ENCODE data around the gene INTU. TPM values are rescaled to one million over a fixed set of nuclear protein-coding genes. Genes with fewer than 3 reads are reported as not detected.

Gene INTU
- total RNA-seq, 2 donors from 2014 or later: 0.05 to 0.15 TPM

DNA sequence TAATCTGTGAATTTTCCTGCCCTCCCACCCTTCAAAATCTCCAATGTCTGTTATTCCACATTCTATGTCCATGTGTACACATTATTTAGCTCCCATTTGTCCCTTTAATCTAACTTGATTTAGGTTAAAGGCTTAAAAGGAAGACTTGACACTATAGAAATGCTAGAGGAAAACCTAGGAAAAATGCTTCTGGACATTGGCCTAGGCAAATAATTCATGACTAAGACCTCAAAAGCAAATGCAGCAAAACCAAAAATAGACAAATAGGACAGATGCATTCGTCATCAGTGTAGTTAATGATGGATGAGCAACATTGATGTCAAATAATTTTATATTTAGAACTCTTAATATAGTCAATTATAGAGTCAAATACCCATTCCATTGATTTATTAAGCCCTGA is 36.9 kb downstream of the INTU start:
- Mint-ChIP-seq H3K4me3 (no peak overlapping the region), H3K36me3 (ENCODE audit: low read depth) (no peaks in the 10 kb centered on the region), H3K9me3 (no peaks in the 10 kb centered on the region), H3K27ac (no peak overlapping the region), H3K4me1 (no peaks in the 10 kb centered on the region), H3K27me3 (peaks cover 8% of the 10 kb centered on the region)
- ATAC-seq (replicated peaks): no peak

DNA sequence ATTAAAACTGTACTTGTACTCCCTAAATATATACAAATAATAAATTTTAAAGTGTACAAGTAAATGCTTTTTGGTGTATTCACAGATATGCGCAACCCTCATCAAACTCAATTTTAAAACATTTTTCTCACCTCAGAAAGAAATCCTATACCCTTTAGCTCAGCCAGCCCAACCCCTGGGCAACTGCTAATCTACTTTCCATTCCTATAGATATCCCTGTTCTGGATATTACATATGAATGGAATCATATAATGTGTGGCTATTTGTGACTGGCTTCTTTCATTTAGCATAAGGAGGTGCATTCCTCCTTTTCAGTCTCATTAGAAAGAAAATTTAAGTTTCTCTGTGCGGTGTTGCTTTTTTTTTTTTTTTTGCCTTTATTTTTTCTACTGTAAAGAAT is 39.4 kb downstream of the INTU start:
- no peak for ATAC-seq (replicated peaks)
- no peaks in the 10 kb centered on the region for H3K27me3 Mint-ChIP-seq
- no peaks in the 10 kb centered on the region for H3K9me3 Mint-ChIP-seq
- no peaks in the 10 kb centered on the region for H3K4me1 Mint-ChIP-seq
- no peaks in the 10 kb centered on the region for H3K36me3 Mint-ChIP-seq (ENCODE audit: low read depth)
- no peak overlapping the region for H3K4me3 Mint-ChIP-seq
- no peak overlapping the region for H3K27ac Mint-ChIP-seq

DNA sequence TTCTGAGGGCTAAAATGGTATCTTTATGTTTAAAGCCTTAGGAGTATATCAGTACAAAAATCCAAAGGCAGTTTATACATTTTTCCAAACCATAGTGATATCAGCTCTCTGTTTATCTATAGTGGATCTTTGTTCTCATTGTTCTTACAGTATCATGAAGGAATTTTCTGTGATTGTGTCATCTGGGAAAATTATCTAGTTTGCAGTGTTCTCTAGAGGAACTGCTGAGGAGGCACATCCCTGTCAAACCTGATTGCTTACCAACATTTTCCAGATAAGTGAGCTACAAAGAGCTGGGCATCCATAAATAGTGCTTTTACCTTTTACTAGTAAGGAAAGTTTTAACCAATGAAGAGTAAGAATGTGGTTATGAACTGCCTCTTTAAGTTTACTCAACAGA is 52.5 kb downstream of the INTU start:
- Mint-ChIP-seq H3K36me3 (ENCODE audit: low read depth) (no peaks in the 10 kb centered on the region), H3K9me3 (no peaks in the 10 kb centered on the region), H3K4me1 (no peaks in the 10 kb centered on the region), H3K27ac (no peak overlapping the region), H3K4me3 (no peak overlapping the region), H3K27me3 (no peaks in the 10 kb centered on the region)
- ATAC-seq (replicated peaks): no peak

DNA sequence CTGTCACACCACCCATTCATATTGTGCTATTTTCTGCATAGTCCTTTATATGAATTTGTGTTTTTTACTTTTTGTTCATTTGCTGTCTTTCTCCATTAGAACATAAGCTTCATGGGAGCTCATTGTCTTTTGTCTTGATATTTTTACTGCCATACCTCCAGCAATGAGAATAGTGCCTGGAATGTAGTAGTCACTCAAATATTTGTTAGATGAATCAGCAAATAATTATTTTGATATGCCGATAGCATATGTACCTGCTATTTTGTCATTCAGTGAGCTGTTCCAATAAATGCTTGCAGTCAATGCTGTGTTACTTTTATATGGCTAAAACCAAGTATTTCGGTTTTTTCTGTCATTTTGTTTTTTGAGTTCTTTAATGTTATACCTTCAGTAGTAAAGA is 53.9 kb downstream of the INTU start:
- Mint-ChIP-seq H3K4me1 (no peaks in the 10 kb centered on the region), H3K9me3 (no peaks in the 10 kb centered on the region), H3K27me3 (no peaks in the 10 kb centered on the region), H3K4me3 (no peak overlapping the region), H3K36me3 (ENCODE audit: low read depth) (no peaks in the 10 kb centered on the region), H3K27ac (no peak overlapping the region)
- no peak for ATAC-seq (replicated peaks)

DNA sequence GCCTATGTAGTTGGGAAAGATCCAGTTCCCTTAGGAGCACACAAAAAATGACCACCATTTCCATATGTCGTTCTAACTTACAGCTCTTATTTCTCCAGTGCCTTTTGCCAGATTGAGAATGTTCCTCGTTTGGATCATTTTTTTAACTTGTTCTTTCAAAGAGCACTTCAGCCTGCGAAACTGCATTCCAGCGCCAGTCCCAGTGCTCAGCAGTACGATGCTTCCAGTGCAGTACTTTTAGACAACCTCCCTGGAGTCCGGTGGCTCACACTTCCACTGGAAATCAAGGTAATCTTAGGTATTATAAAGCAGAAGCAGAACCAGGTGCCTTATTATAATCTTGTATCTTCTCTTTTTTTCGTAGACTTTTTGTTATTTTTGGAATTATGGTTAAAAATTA is 54.8 kb downstream of the INTU start:
- no peaks in the 10 kb centered on the region for H3K9me3 Mint-ChIP-seq
- no peak overlapping the region for H3K4me3 Mint-ChIP-seq
- ATAC-seq (replicated peaks): no peak
- H3K4me1 Mint-ChIP-seq: no peaks in the 10 kb centered on the region
- H3K27me3 Mint-ChIP-seq: no peaks in the 10 kb centered on the region
- H3K36me3 Mint-ChIP-seq (ENCODE audit: low read depth): no peaks in the 10 kb centered on the region
- no peak overlapping the region for H3K27ac Mint-ChIP-seq

DNA sequence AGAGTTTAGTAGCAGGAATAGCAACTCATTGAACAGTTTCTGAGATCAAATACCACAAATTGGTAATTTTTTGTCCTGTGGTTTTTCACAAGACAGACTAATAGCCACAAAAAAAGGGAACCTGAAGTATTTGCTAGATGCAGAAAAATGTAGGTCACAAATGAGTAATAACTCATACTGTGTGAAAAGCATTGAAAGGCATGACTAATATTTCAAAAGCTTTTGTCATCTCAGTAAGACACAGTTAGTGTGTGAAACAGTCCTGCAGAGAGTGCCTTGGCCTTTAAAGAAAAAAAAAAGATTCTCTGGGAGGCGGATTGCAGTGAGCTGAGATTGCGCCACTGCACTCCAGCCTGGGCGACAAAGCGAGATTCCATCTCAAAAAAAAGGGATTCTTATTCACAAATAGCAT is 66.0 kb downstream of the INTU start:
- Mint-ChIP-seq H3K9me3 (peaks cover 5% of the 10 kb centered on the region), H3K27ac (no peak overlapping the region), H3K4me1 (no peaks in the 10 kb centered on the region), H3K27me3 (peaks cover 10% of the 10 kb centered on the region), H3K4me3 (no peak overlapping the region), H3K36me3 (ENCODE audit: low read depth) (no peaks in the 10 kb centered on the region)
- ATAC-seq (replicated peaks): peak; percentile 75

DNA sequence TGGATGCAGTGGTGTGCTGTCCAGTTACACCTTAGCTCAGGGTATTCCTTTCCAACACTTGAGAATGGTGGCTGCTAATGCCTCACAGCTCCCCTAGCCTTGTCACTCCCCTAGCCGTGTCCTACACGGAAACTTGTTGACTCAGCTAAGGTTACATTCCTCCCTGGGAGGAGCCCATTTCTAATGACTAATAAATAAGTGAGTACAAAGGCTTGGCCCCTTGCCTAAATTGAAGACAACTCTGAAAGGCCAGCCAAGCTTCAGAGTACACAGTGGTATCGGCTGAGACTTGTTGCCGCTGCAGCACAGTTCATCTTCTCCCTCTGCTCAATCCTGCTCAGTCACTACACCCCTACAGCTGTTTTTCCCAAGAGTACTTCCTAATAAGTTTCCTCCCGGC is 76.2 kb downstream of the INTU start:
- Mint-ChIP-seq H3K4me3 (no peak overlapping the region), H3K4me1 (no peaks in the 10 kb centered on the region), H3K27me3 (peaks cover 20% of the 10 kb centered on the region), H3K27ac (no peak overlapping the region), H3K9me3 (no peaks in the 10 kb centered on the region), H3K36me3 (ENCODE audit: low read depth) (no peaks in the 10 kb centered on the region)
- no peak for ATAC-seq (replicated peaks)

DNA sequence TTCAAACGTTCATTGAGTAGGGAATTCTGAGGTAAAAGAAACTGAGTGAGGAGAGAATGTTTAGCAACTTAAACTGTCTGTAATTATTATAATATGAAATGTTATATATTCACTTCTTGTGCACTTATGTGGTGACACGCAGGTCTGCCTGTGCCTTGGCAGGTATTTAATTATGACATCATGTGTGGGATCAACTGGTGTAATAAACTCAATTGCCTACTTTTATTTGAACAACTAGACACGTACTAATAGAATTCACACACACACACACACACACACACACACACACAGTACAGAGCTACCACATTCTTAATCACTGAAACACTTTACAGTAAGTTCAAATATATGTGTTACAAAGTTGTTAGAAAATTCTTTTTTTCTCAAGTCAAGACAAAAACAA is 76.7 kb downstream of the INTU start:
- Mint-ChIP-seq H3K27ac (no peak overlapping the region), H3K9me3 (no peaks in the 10 kb centered on the region), H3K4me3 (no peak overlapping the region)

DNA sequence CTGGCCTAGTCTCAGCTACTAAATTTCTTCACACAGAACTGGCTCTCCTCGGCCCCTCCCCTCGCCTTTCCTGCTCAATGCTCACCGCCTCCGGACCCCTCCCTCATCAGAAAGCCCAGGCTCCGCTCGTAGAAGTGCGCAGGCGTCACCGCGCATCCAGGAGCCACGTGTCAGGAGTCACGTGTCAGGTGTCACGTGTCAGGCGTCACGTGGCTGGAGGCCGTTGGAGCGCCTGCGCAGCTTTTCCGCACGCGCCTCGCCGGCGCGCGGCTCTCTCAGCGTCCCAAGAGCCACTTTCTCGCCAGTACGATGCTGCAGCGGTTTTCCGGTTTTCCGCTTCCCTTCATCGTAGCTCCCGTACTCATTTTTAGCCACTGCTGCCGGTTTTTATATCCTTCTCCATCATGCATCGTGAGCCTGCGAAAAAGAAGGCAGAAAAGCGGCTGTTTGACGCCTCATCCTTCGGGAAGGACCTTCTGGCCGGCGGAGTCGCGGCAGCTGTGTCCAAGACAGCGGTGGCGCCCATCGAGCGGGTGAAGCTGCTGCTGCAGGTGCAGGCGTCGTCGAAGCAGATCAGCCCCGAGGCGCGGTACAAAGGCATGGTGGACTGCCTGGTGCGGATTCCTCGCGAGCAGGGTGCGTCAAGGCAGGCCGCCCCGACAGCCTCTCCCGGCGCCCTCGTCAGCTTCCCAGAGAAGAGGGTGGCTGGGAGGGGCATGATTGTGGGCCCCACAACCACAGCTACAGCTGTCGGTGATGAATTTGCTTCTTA is 97.6 kb downstream of the INTU start, which contains the start of gene SLC25A31:
SLC25A31 (plus strand) TSS at position 259 of the 772 bp plus-strand sequence; CDS start at position 405, 146 bp downstream.
- H3K36me3 Mint-ChIP-seq (ENCODE audit: low read depth): no peaks in the 10 kb centered on the region
- H3K4me1 Mint-ChIP-seq: no peaks in the 10 kb centered on the region
- peaks cover 3% of the 10 kb centered on the region for H3K27me3 Mint-ChIP-seq
- H3K27ac Mint-ChIP-seq: no peak within 1 kb of the TSS
- no peak for ATAC-seq (replicated peaks)
- H3K9me3 Mint-ChIP-seq: no peaks in the 10 kb centered on the region
- no peak within 1 kb of the TSS for H3K4me3 Mint-ChIP-seq

More for the DNA sequence above, 76.7 kb downstream of the INTU start:
- no peak for ATAC-seq (replicated peaks)
- Mint-ChIP-seq H3K36me3 (ENCODE audit: low read depth) (no peaks in the 10 kb centered on the region), H3K4me1 (no peaks in the 10 kb centered on the region), H3K27me3 (peaks cover 22% of the 10 kb centered on the region)

DNA sequence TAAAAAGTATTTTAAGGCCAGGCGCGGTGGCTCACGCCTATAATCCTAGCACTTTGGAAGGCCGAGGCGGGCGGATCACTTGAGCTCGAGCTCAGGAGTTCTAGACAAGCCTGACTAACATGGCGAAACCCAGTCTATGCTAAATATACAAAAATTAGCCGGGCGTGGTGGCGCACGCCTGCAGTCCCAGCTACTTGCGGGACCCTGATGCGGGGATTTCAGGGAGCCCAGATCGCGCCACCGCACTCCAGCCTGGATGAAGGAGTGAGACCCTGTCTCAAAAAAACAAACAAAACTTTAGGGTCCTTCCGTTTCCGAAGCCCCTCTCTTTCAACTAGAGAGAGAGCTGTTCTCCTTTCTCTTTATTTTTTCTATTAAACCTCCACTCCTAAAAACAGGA is 98.6 kb downstream of the INTU start:
- H3K9me3 Mint-ChIP-seq: no peaks in the 10 kb centered on the region
- H3K27me3 Mint-ChIP-seq: no peaks in the 10 kb centered on the region
- H3K27ac Mint-ChIP-seq: no peak overlapping the region
- H3K4me3 Mint-ChIP-seq: no peak overlapping the region
- H3K4me1 Mint-ChIP-seq: no peaks in the 10 kb centered on the region
- H3K36me3 Mint-ChIP-seq (ENCODE audit: low read depth): no peaks in the 10 kb centered on the region
- no peak for ATAC-seq (replicated peaks)

DNA sequence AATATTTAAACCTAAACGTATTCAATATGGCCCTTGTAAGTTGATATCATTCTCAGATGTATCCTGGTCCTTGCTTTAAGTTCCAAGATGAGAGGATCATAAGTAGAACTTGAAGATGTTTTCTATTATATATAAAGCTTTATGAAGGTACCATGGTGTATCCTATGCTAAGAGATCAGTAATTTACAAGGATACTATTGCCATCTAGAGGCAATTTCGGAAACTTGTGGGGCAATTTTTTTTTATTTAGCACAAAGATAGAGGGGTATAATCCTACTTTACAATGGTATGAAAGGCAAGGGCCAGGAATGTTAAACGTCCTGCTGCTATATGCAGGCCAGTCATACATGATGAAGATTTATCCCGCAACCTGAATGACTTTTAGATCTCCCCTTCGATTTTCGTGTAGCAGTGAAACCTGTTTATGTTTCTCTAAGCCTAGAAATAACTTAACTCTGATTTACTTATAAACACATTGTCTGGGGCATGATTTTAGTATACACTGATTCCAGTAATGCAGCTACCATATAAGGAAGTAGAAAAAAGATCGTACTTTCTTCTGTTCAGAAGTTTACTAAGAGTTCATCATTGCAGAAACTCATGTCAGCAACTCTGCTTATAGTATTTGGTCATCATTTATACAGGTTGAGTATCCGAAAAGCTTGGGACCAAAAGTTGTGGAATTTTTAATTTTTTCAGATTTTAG is 100.0 kb downstream of the INTU start:
- H3K4me3 Mint-ChIP-seq: no peak overlapping the region
- H3K27ac Mint-ChIP-seq: no peak overlapping the region
- H3K9me3 Mint-ChIP-seq: no peaks in the 10 kb centered on the region
- ATAC-seq (replicated peaks): peak; percentile 21
- no peaks in the 10 kb centered on the region for H3K27me3 Mint-ChIP-seq
- no peaks in the 10 kb centered on the region for H3K36me3 Mint-ChIP-seq (ENCODE audit: low read depth)
- no peaks in the 10 kb centered on the region for H3K4me1 Mint-ChIP-seq

DNA sequence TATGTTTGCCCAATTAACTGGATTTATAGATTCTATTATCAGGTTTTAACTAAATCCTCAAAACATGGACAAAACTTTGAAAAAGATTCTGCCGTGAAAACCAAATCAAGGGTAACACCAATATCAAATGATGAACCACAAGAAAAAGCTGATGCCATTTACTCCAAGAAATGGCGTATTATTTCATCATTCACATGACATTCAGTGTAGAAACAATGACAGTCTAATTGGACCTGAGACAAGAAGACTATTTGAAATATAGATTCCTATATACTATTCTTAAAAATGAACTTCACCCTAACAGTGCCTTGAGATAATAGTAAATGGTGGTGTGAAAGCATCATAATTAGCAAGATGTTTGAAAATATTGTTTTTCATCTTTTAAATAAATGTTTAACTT is 102.2 kb downstream of the INTU start:
- no peak overlapping the region for H3K27ac Mint-ChIP-seq
- H3K4me3 Mint-ChIP-seq: no peak overlapping the region
- H3K27me3 Mint-ChIP-seq: peaks cover 7% of the 10 kb centered on the region
- no peak for ATAC-seq (replicated peaks)
- H3K36me3 Mint-ChIP-seq (ENCODE audit: low read depth): no peaks in the 10 kb centered on the region
- no peaks in the 10 kb centered on the region for H3K9me3 Mint-ChIP-seq
- no peaks in the 10 kb centered on the region for H3K4me1 Mint-ChIP-seq

DNA sequence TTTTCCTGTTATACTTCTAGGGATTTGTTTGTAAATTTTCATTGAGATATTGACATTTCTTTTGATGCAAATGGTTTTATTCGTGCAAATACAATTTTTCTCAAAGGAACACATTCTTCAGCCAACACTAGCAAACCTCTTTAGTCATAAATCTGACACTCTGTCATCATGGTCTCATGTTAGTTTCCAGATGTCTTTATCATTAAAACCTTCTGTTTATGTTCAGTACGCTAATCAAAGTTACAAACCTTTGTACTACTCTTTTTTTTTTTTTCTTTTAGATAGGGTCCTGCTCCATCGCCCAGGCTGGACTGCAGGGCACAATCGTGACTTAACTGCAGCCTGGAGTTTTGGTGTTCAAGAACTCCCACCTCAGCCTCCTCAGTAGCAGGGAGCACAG is 104.5 kb downstream of the INTU start:
- Mint-ChIP-seq H3K4me1 (no peaks in the 10 kb centered on the region), H3K9me3 (no peaks in the 10 kb centered on the region), H3K36me3 (ENCODE audit: low read depth) (no peaks in the 10 kb centered on the region), H3K27me3 (peaks cover 9% of the 10 kb centered on the region), H3K4me3 (no peak overlapping the region), H3K27ac (no peak overlapping the region)
- ATAC-seq (replicated peaks): no peak

DNA sequence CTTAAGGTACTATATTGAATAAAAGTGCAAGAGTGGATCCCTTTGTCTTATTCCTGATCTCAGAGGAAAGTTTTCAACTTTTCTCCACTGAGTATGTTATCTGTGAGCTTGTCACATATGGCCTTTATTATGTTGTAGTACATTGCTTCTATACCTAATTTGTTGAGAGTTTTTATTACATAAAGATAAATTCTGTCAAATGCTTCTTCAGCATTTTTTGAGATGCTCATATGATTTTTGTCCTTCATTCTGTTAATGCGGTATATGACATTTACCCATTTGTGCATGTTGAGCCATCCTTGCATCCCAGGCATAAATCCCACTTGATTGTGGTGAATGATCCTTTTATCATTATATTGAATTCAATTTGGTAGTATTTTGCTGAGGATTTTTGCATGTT is 108.5 kb downstream of the INTU start:
- Mint-ChIP-seq H3K27ac (no peak overlapping the region), H3K9me3 (no peaks in the 10 kb centered on the region), H3K27me3 (peaks cover 24% of the 10 kb centered on the region), H3K4me3 (no peak overlapping the region), H3K4me1 (no peaks in the 10 kb centered on the region), H3K36me3 (ENCODE audit: low read depth) (no peaks in the 10 kb centered on the region)
- ATAC-seq (replicated peaks): no peak

DNA sequence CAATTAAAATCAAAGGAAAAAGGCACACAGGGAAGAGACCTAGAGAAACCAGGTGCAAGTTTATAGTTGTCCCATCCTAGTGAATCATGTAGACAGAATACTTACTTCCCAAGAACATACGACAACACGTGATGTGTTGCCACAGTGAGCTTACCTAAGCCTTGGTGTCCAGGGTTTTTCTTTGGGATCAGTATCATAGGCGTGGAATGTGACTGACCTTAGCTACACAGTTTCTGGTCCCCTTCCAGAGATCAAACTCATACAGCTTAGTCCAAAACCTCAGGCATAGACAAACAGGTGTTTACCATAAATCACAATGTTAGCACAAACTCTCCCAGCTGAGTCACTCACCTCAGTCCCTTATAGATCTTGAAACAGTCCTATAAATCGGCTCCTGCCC is 115.1 kb downstream of the INTU start:
- Mint-ChIP-seq H3K4me1 (no peaks in the 10 kb centered on the region), H3K9me3 (peaks cover 7% of the 10 kb centered on the region), H3K36me3 (ENCODE audit: low read depth) (no peaks in the 10 kb centered on the region), H3K27ac (no peak overlapping the region), H3K4me3 (no peak overlapping the region), H3K27me3 (peaks cover 17% of the 10 kb centered on the region)
- ATAC-seq (replicated peaks): no peak

Measured in activated T-helper 17 cell treated with anti-CD3 and anti-CD28 coated beads, Interleukin-2, amount 50 U/mL, for 72 hours (primary cell).